Activated CD8-positive, alpha-beta memory T cell treated with anti-CD3 and anti-CD28 coated beads for 24 hours (primary cell): ENCODE results near the gene CYSTM1.

ENCODE experiments used
- DNase-seq: peaks from one replicate; pipeline ENCODE4 v3.0.0-alpha.2; 2020

CYSTM1 gene

DNA sequence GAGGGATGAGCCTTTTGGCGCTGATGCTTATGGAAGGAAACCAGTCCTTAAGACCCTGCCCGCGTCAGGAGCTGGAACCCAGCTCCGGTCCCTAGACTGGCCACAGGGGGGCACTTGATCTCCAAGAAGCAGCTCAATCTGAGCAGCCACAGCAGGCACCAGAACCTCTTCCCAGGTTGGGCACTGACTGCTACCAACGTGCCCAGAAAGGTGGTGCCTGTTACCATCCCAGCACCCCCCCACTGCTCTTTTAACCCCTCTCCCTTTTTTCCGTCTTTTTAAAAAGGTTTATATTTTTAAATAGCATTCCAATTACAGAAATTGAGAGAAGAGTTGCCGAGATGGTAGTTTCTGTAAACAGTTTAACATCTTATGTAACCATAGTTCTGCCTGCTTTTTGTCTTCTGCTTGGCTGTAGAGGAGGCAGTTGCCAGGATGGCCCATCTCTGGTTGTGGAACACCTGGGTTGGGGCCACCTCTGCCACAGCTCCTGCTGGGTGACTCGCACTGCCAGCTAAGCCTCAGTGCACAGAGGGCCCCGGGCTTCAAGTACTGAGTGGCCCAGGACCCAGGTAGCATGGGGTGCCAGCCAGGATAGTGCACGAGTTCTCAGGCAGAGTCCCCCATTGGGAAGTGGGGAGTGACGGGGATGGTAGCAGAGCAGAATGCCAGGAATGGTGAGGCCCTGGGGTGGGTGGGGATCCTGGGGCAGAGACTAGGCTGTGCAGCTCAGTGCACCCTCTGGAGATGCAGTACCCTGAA is 65.1 kb downstream of the CYSTM1 start:
- peak; percentile 80 for DNase-seq

DNA sequence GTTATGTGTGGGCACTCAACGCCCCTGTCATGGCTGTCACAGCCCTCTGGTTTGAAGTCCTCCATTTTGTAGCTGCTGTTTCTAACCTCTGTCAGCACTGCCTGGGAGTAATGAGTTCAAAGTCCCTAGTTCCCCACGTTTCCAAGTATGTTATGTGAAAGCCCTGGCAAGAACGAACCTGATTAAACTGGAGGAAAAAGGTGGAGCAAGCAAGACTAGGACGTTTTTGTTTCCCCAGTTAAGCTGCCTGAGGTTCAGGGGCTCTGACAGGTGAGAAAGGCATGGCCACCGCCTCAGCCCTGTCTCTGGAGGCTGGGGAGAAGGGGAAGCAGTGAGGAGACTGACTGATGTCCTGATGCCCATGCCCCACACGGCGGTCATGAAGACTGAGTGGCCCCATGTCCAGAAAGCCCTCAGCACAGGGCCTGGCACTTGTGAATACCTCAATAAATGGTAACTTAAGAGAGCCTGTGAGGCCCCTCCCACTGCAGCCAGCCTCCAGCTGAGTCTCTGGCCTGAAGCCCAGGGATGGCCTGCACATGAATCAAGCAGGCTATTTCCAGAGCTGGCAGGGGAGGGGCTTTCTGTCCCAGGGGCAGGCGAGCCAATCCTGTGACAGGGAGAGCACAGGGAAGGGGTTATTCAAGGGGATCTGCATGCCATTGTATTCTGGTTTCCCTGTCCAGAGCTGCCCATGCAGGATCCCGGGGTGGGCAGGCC is 66.2 kb downstream of the CYSTM1 start:
- no peak for DNase-seq

DNA sequence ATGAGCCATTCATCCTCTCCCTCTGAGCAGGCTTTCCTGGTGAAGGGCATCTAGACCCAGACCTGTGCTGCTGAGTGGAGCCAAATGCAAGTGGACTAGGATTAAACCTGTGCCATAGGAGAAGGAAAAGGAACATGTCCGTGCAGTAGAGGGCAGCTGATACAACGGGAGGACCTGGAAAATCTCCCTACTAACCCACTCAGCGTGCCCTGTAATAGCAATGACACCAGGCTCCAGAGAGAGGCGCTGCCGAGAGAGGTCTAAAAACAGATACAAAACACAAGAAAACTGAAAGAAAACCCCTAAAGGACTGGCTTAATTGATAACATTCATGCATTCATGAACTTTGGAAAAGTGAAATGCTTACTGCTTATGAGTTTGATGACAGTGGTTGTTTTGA is 67.1 kb downstream of the CYSTM1 start:
- no peak for DNase-seq

DNA sequence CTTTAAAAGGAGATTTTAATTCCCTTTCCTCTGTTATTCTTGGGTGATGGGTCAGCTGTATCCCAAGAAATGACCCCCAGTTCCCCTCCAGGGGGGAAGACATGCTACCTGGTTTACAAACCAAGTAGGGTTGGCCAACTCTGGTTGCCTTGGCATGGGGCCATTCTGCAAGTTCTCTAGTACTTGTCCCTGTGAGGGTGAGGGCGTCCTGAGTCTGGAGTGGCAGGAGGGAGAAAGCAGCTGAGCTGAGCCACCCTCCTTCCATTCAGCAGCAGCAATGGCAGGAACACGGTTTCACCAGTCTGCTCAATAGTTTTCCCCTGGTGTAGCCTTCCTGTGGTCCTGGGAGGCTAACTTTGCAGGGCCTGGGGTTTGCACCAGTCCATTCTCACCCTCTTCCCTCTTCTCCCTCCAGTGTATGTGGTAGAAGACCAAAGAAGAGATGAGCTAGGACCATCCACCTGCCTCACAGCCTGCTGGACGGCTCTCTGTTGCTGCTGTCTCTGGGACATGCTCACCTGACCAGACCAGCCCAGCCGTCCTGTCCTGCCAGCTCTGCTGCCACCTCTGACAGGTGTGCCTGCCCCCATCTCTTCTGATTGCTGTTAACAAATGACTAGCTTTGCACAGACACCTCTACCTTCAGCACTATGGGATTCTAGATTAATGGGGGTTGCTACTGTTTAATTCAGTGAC is 68.0 kb downstream of the CYSTM1 start:
- DNase-seq: no peak

DNA sequence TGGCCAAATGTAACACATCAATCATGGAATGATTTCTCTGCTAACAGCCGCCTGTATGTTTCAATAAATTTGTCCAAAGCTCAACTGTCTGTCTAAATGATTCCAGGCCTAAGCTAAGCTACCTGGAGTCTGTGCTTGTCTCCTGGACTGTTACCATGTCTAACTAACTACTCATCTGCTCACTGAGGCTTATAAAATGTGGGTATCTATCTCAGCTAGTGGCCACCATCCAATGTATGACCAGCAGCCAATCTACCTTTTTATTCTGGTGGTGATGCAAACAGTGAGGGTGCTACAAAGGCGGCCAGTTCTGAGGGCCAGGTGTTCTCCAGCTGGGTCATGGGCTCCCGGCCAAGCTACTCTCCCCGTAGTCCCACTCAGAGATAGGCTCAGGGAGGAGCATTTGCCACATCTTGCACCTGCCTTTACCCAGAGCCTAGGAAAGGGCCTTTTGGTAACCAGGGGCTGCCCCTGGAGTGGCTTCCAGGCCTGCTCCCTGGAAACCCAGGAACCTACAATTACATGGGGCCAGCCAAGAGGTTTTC is 68.8 kb downstream of the CYSTM1 start:
- no peak for DNase-seq

DNA sequence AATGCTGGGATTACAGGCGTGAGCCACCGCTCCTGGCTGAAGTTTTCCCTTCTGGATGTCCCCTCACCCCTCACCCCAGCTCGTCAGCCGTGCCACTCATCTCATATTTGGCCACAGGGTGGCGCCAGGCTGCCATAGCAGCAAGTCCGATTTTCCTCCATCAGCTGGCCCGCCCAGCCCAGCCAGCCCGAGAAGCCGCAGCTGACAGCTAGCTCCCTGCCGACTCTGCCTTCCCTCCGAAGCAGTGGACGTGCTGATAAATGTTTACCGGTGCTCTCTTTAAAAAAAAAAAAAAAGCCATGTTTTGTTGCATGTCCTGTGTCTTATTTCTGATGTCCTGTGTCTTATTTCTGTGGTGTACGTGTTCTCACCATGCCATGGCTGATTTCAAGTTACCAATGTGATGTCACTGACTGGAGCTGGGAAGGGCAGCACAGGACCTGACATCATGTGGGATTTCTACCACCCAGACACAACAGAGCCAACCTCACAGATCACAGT is 69.6 kb downstream of the CYSTM1 start:
- peak; percentile 89 for DNase-seq

DNA sequence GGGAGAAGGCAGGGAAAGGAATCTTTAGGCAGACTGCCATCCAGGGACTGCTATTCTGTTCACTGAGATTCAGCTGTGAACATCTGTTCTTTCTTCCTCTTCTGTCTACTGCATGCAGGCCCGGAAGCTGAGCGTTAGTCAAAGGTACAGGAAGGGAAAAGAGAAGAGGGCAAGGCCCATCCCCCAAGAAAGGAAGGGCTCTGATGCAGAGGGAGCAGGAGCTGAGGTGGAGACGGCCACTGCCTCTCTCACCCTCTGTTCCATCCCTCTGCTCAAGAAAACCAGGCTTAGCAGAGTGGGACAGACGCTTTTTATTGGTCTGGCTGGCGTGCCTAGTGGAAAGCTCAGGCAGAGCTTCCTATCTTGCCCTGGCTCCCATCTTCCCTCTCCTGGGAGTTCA is 70.4 kb downstream of the CYSTM1 start:
- DNase-seq: no peak

DNA sequence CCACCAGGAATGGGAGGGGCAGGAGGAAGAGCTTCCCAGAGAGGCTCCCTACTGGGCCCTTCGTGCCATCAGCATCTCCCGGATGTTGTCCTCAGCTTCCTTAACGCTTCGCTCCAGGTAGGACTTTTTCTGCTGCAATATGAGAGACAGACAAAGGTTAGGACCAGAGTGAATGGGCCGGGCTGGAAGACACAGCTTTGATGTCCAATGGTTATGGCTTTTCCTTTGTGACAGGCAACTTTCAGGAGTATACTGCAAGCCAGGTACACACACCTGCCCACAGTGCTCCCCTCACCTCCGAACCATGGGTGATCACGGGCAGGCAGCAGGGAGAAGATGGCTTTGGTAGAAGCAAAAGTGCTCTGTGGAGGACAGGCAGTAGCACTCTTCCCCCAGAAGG is 70.9 kb downstream of the CYSTM1 start:
- DNase-seq: no peak

DNA sequence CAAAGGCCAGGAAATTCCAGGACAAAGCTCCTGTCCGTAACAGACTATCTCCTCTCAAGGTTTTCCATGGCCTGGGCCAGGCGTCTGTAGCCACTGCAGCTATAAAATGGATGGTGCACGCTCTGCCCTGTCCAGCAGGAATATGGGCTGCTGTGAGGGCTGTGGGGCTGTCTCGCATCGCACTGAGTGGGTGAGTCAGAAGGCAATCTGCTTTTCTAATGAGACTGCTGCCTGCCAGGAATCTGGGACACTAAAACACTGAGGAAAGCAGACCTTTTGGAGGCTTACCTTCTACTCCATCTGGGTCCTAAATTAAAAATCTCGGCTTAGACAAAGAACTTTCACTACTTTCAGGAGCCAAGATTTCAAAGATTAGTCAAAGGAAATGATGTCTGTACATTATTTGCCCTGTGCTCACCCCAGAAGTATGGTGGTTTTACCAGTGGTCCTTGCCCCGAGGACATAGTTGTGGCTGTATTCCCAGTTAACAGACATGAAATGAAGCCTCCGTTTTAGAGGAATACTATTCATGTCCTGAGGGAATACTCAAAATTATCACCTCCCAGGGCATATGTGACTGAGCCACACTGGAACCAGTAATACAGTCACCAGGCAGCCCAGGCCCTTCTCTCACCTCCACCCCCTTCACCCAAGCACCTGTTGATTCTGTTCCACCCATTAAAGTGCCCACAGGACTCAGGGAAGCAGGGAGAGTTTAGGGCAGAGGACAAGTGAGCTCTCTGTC is 71.6 kb downstream of the CYSTM1 start:
- no peak for DNase-seq

DNA sequence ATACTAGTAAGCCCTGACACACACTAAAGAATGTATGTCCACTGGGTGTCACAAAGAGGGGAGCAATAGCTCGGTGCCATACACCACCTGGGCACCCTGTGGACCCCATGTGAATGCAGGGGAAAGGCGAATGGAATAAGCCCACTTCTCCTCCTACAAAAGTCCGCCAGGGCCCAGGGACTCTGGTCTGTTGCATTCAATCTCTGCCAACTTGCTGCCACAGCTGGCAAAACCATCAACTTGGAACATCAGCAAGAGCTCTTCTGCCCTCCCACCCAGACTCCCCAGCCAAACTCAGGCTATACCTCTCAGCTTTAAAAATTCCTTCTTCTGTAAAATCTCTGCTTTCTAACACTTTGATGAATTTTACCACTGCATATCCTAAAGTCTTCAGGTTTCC is 73.4 kb downstream of the CYSTM1 start:
- DNase-seq: no peak

DNA sequence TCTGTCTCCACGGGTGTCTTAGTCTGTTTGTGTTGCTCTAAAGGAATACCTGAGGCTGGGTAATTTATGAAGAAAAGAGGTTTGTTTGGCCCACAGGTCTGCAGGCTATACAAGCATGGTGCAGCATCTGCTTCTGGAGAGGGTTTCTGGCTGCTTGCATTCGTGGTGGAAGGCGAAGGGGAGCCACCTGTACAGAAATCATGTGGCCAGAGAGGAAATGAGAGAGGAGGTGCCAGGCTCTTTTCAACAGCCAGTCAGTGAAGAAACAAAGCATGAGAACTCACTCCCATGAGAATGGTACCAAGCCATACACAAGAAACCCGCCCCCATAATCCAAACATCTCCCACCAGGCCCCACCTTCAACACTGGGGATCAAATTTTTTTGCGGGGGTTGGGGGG is 74.5 kb downstream of the CYSTM1 start:
- DNase-seq: no peak

DNA sequence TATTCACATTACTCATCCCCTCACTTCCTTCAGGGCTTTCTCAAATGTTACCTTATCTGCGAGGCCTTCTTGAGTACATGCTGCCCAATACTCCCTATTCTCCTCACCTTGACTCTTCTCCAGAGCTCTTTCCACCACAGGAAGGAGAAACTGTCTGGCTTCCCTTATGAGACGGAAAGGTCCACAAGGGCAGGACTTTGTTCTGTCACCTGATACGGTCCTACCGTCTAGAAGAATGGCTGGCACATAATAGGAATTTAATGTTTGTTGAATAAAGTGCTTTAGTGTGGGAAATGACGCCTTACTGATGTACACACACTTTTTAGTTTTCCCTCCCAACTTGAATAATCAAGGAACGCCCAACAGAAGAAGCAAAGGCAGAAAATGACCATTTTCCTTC is 75.4 kb downstream of the CYSTM1 start:
- DNase-seq: no peak

DNA sequence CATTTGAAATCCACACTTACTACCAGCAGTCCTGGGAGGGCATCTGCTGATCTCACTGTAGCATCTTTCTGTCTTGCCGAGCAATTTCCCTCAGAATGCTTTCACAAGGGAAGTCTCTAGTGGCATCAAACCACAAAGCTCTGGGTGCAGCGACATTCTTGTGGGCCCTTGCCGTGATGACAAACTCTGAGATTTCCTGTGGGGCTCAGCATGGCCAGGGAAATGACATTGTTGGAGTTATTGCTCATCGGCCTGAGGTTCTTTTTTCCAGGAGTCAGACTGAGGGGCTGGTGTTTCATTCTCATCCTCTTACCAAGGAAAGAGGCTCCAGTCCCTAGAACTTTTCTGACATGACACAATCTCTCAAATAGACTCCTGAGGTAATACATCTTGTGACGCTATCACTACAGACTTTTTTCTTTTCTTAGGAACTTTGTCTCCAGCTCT is 76.6 kb downstream of the CYSTM1 start:
- DNase-seq: peak; percentile 75

DNA sequence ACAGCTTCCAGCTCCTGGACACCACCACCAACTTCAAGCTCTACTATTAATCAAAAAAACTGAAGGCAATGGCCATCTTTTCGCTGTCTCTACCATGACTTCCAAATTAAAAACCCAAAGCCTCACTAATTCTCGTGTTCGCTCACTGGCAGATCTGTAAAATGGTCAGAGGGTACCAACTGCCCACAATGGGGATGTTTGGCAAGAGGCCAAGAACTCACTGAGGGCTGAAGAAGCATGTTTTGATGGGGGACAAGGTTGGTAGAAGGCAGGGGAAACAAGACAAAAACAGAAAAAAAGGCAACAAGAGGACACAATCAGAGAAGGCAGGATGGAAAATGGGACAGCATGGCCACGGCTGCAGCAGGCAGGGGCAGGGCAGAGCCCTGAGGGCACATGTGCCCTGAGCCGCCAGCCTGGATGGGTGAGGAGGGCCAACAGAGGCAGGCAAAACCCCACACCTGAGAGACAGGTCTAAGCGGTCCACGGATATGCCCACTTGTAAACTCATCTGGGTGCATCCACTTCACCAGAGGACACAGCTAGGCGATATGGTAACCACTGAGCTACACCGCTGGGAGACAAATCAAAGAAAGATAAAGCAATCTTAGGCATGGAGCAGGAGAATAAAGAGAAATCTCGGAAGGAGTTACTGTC is 77.6 kb downstream of the CYSTM1 start:
- DNase-seq: no peak

DNA sequence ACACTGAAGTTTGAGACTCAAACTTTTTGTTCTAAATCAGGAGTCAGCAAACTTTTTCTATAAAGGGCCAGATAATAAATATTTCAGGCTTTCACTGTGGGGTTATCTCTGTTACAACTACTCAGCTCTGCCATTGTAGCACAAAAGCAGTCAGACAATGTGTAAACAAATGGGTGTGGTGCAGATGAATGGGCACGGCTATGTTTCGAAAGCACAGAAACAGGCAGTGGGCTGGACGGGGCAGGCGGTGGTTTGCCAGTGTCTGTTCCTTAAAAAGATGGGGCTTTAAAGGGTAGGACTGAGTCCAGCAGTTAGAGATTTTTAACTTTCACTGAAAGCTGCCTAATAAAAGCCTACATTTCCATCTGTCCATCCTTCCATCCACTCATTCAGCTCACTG is 79.0 kb downstream of the CYSTM1 start:
- DNase-seq: no peak

DNA sequence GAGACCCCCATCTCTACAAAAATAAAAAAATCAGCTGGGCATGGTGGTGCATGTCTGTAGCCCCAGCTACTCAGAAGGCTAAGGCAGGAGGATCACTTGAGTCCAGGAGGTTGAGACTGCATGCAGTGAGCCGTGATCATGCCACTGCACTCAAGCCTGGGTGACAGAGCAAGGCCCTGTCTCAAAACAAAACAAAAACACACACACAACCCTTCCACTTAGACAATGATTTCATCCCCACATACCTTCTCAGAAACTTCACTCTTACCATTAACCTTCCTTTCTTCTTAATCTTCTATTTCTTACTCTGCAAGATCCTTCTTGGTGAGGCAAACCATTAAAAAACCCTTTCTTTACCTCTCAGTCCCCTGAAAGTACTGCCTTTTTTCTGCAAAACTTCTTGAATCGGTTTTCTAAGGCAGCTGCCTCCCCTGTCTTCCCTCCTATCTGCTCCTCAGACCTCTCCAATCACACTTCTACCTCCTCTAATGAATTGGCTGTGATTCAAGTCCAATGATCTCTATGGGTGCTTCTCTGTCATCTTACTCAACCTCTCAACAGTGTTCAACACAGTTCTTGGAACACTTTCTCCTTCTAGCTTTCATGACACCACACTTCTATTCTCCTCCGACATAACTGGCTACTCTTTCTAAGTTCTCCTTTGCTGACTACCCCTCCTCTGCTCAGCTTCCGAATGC is 80.6 kb downstream of the CYSTM1 start:
- no peak for DNase-seq

DNA sequence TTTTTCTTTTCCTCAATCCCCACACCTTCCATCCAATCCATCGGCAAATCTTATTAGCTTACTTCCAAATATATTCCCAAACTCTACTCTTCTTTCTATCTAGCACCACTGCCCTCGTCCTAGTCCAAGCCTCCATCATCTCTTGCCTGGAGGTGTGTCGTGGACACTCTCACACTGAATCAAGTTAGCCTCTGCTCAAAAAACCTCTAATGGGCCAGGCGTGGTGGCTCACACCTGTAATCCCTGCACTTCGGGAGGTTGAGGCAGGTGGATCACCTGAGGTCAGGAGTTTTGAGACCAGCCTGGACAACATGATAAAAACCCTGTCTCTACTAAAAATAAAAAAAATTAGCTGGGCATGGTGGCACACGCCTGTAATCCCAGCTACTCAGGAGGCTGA is 81.7 kb downstream of the CYSTM1 start:
- no peak for DNase-seq

DNA sequence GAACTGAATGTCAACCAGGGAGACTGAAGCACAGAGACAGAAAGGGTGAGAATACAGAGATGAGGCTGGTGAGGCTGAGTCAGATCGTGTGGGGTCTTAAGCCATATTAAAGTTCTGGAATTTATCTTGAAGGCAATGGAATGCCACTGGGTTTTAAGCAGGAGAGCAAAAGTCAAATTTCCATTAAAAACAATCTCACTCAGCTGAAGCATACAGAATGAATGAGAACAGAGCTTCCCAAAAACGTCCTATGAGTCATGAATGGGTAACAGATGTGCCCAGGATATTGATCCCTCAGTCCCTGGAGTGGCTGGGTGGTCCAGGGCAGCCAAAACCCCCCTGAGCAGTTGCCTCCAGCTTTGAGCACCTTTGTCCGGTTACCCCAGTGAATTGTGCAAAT is 83.0 kb downstream of the CYSTM1 start:
- DNase-seq: no peak

DNA sequence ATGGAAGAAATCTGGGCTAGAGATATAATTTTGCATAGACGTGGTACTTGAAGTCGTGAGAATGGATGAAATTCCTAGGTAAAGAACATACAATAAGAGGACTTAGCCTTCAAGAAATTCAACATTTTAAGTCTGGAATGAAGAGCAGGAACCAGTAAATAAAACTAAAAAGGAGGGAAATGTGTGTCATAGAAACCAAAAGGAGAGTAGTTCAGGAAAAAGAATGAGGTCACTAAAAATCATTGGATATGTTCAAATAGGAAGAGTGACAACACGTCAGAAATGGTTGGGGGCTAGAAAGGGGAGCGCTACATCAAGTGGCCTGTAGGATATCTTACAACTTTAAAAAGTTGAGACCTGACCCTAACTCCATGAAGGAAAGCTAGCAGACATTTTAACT is 83.9 kb downstream of the CYSTM1 start:
- DNase-seq: no peak

DNA sequence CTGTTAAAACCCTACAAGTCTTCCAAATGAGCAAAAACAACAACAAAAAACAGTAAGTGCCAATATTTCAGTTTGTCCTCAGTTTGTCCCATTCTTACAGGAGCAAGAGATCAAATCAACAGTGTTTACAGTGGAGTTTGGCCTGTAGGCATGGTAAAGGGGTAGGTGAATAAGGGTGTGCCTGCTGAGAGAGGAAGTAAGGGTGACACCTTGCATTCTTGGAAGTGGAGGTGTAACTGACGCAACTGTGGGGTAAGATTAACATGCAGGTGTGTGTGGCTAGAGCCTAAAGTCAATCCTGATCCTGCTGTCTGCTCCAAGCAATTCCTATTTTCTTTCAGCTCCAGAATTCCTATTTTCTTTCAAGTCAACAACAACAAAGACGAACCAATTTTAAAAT is 84.5 kb downstream of the CYSTM1 start:
- no peak for DNase-seq

DNA sequence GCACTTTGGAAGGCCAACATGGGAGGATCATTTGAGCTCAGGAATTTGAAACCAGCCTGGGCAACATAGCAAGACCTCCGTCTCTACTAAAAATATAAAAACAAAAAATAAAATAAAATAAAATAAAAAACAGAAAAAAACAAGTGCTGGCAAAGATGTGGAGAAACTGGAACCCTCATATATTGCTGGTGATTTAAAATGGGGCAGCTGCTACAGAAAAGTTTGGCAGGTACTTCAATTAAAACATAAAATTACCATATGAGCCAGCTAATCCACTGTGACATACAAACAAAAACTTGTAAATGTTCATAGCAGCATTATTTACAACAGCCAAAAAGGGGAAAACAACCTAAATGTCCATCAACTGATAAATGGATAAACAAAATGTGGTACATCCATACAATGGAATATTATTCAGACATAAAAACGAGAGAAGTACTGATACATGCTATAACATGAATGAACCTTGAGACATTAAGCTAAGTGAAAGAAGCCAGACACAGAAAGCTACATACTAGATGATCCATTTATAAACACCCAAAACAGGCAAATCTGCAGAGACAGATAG is 85.2 kb downstream of the CYSTM1 start:
- no peak for DNase-seq
